ENCODE data around the gene FSTL4. TPM values are rescaled to one million over a fixed set of nuclear protein-coding genes. Genes with fewer than 3 reads are reported as not detected.

Gene FSTL4
- total and polyA plus RNA-seq, 2 donors, result 0.99 to 1.2 TPM

- Histone ChIP-seq H3K27ac (ENCODE audit: low read depth in 1 of 2, low read length in 1 of 2) (no peak overlapping the region), H3K4me3 (ENCODE audit: low read length in 2 of 2) (no peak overlapping the region), H3K4me1 (ENCODE audit: control insufficient read depth in 2 of 2, insufficient read depth in 2 of 2, low read length in 2 of 2) (no peaks in the 10 kb centered on the region), H3K36me3 (ENCODE audit: control insufficient read depth in 2 of 2, insufficient read depth in 2 of 2, low read length in 1 of 2) (no peaks in the 10 kb centered on the region), H3K27me3 (ENCODE audit: control insufficient read depth in 2 of 2, insufficient read depth in 1 of 2, low read length in 1 of 2) (peaks cover 0 to 8% of the 10 kb centered on the region in 2 donors), H3K9me3 (ENCODE audit: control insufficient read depth in 2 of 2, insufficient read depth in 1 of 2, low read length in 1 of 2) (no peaks in the 10 kb centered on the region)
- peak in 1 of 9 donors; percentile 6 for DNase-seq (ENCODE audit: low read depth in 6 of 9, low spot score in 9 of 9)
- WGBS, result 56% methylated on average over 1 of the region's 1 CpG
Observed at GRCh38 chr5:133489632-133490031, 122.7 kb downstream of the FSTL4 start.

- Histone ChIP-seq H3K27ac (ENCODE audit: low read depth in 1 of 2, low read length in 1 of 2) (no peak overlapping the region), H3K4me3 (ENCODE audit: low read length in 2 of 2) (no peak overlapping the region), H3K4me1 (ENCODE audit: control insufficient read depth in 2 of 2, insufficient read depth in 2 of 2, low read length in 2 of 2) (no peaks in the 10 kb centered on the region), H3K36me3 (ENCODE audit: control insufficient read depth in 2 of 2, insufficient read depth in 2 of 2, low read length in 1 of 2) (no peaks in the 10 kb centered on the region), H3K9me3 (ENCODE audit: control insufficient read depth in 2 of 2, insufficient read depth in 1 of 2, low read length in 1 of 2) (no peaks in the 10 kb centered on the region), H3K27me3 (ENCODE audit: control insufficient read depth in 2 of 2, insufficient read depth in 1 of 2, low read length in 1 of 2) (peaks cover 0 to 11% of the 10 kb centered on the region in 2 donors)
- 72% methylated on average over 4 of the region's 4 CpGs for WGBS
- DNase-seq (ENCODE audit: low read depth in 6 of 9, low spot score in 9 of 9), result no peak
Observed at GRCh38 chr5:133487093-133487492, 125.2 kb downstream of the FSTL4 start.

GRCh38 chr5:133485468-133485867, 126.9 kb downstream of the FSTL4 start:
- Histone ChIP-seq H3K27ac (ENCODE audit: low read depth in 1 of 2, low read length in 1 of 2) (no peak overlapping the region), H3K4me3 (ENCODE audit: low read length in 2 of 2) (no peak overlapping the region), H3K36me3 (ENCODE audit: control insufficient read depth in 2 of 2, insufficient read depth in 2 of 2, low read length in 1 of 2) (no peaks in the 10 kb centered on the region), H3K4me1 (ENCODE audit: control insufficient read depth in 2 of 2, insufficient read depth in 2 of 2, low read length in 2 of 2) (no peaks in the 10 kb centered on the region), H3K9me3 (ENCODE audit: control insufficient read depth in 2 of 2, insufficient read depth in 1 of 2, low read length in 1 of 2) (no peaks in the 10 kb centered on the region), H3K27me3 (ENCODE audit: control insufficient read depth in 2 of 2, insufficient read depth in 1 of 2, low read length in 1 of 2) (peaks cover 0 to 11% of the 10 kb centered on the region in 2 donors)
- 79% methylated on average over 5 of the region's 5 CpGs for WGBS
- DNase-seq (ENCODE audit: low read depth in 6 of 9, low spot score in 9 of 9), result no peak

GRCh38 chr5:133483406-133484090, 128.8 kb downstream of the FSTL4 start:
- H3K9me3 ChIP-seq (ENCODE audit: control insufficient read depth in 2 of 2, insufficient read depth in 1 of 2, low read length in 1 of 2), result no peaks in the 10 kb centered on the region
- H3K36me3 ChIP-seq (ENCODE audit: control insufficient read depth in 2 of 2, insufficient read depth in 2 of 2, low read length in 1 of 2), result no peaks in the 10 kb centered on the region
- no peaks in the 10 kb centered on the region for H3K4me1 ChIP-seq (ENCODE audit: control insufficient read depth in 2 of 2, insufficient read depth in 2 of 2, low read length in 2 of 2)
- peaks cover 0 to 11% of the 10 kb centered on the region in 2 donors for H3K27me3 ChIP-seq (ENCODE audit: control insufficient read depth in 2 of 2, insufficient read depth in 1 of 2, low read length in 1 of 2)
- WGBS, result 83% methylated on average over 5 of the region's 5 CpGs
- no peak for DNase-seq (ENCODE audit: low read depth in 6 of 9, low spot score in 9 of 9)
- no peak overlapping the region for H3K27ac ChIP-seq (ENCODE audit: low read depth in 1 of 2, low read length in 1 of 2)
- no peak overlapping the region for H3K4me3 ChIP-seq (ENCODE audit: low read length in 2 of 2)

GRCh38 chr5:133482028-133482427, 130.3 kb downstream of the FSTL4 start:
- no peak overlapping the region for H3K4me3 ChIP-seq (ENCODE audit: low read length in 2 of 2)
- no peaks in the 10 kb centered on the region for H3K4me1 ChIP-seq (ENCODE audit: control insufficient read depth in 2 of 2, insufficient read depth in 2 of 2, low read length in 2 of 2)
- no peaks in the 10 kb centered on the region for H3K9me3 ChIP-seq (ENCODE audit: control insufficient read depth in 2 of 2, insufficient read depth in 1 of 2, low read length in 1 of 2)
- no peaks in the 10 kb centered on the region for H3K36me3 ChIP-seq (ENCODE audit: control insufficient read depth in 2 of 2, insufficient read depth in 2 of 2, low read length in 1 of 2)
- H3K27ac ChIP-seq (ENCODE audit: low read depth in 1 of 2, low read length in 1 of 2), result no peak overlapping the region
- peaks cover 0 to 9% of the 10 kb centered on the region in 2 donors for H3K27me3 ChIP-seq (ENCODE audit: control insufficient read depth in 2 of 2, insufficient read depth in 1 of 2, low read length in 1 of 2)
- 81% methylated on average over 3 of the region's 3 CpGs for WGBS
- DNase-seq (ENCODE audit: low read depth in 6 of 9, low spot score in 9 of 9), result no peak

GRCh38 chr5:133480866-133481265, 131.5 kb downstream of the FSTL4 start:
- H3K4me3 ChIP-seq (ENCODE audit: low read length in 2 of 2), result no peak overlapping the region
- no peaks in the 10 kb centered on the region for H3K4me1 ChIP-seq (ENCODE audit: control insufficient read depth in 2 of 2, insufficient read depth in 2 of 2, low read length in 2 of 2)
- H3K27ac ChIP-seq (ENCODE audit: low read depth in 1 of 2, low read length in 1 of 2), result no peak overlapping the region
- no peaks in the 10 kb centered on the region for H3K36me3 ChIP-seq (ENCODE audit: control insufficient read depth in 2 of 2, insufficient read depth in 2 of 2, low read length in 1 of 2)
- DNase-seq (ENCODE audit: low read depth in 6 of 9, low spot score in 9 of 9), result no peak
- H3K27me3 ChIP-seq (ENCODE audit: control insufficient read depth in 2 of 2, insufficient read depth in 1 of 2, low read length in 1 of 2), result peaks cover 0 to 12% of the 10 kb centered on the region in 2 donors
- WGBS, result 94% methylated on average over 10 of the region's 10 CpGs
- no peaks in the 10 kb centered on the region for H3K9me3 ChIP-seq (ENCODE audit: control insufficient read depth in 2 of 2, insufficient read depth in 1 of 2, low read length in 1 of 2)

GRCh38 chr5:133480366-133480765, 132.0 kb downstream of the FSTL4 start:
- Histone ChIP-seq H3K27ac (ENCODE audit: low read depth in 1 of 2, low read length in 1 of 2) (no peak overlapping the region), H3K4me1 (ENCODE audit: control insufficient read depth in 2 of 2, insufficient read depth in 2 of 2, low read length in 2 of 2) (no peaks in the 10 kb centered on the region), H3K4me3 (ENCODE audit: low read length in 2 of 2) (no peak overlapping the region), H3K36me3 (ENCODE audit: control insufficient read depth in 2 of 2, insufficient read depth in 2 of 2, low read length in 1 of 2) (no peaks in the 10 kb centered on the region), H3K27me3 (ENCODE audit: control insufficient read depth in 2 of 2, insufficient read depth in 1 of 2, low read length in 1 of 2) (peaks cover 0 to 13% of the 10 kb centered on the region in 2 donors), H3K9me3 (ENCODE audit: control insufficient read depth in 2 of 2, insufficient read depth in 1 of 2, low read length in 1 of 2) (no peaks in the 10 kb centered on the region)
- WGBS, result 97% methylated on average over 9 of the region's 9 CpGs
- DNase-seq (ENCODE audit: low read depth in 6 of 9, low spot score in 9 of 9), result no peak

GRCh38 chr5:133478199-133478985, 133.9 kb downstream of the FSTL4 start:
- no peak for DNase-seq (ENCODE audit: low read depth in 6 of 9, low spot score in 9 of 9)
- H3K4me1 ChIP-seq (ENCODE audit: control insufficient read depth in 2 of 2, insufficient read depth in 2 of 2, low read length in 2 of 2), result peaks cover 0 to 8% of the 10 kb centered on the region in 2 donors
- WGBS, result 61% methylated on average over 10 of the region's 10 CpGs
- no peak overlapping the region for H3K27ac ChIP-seq (ENCODE audit: low read depth in 1 of 2, low read length in 1 of 2)
- H3K4me3 ChIP-seq (ENCODE audit: low read length in 2 of 2), result no peak overlapping the region
- peaks cover 0 to 15% of the 10 kb centered on the region in 2 donors for H3K27me3 ChIP-seq (ENCODE audit: control insufficient read depth in 2 of 2, insufficient read depth in 1 of 2, low read length in 1 of 2)
- no peaks in the 10 kb centered on the region for H3K36me3 ChIP-seq (ENCODE audit: control insufficient read depth in 2 of 2, insufficient read depth in 2 of 2, low read length in 1 of 2)
- no peaks in the 10 kb centered on the region for H3K9me3 ChIP-seq (ENCODE audit: control insufficient read depth in 2 of 2, insufficient read depth in 1 of 2, low read length in 1 of 2)

GRCh38 chr5:133475986-133476385, 136.4 kb downstream of the FSTL4 start:
- no peaks in the 10 kb centered on the region for H3K9me3 ChIP-seq (ENCODE audit: control insufficient read depth in 2 of 2, insufficient read depth in 1 of 2, low read length in 1 of 2)
- 95% methylated on average over 7 of the region's 7 CpGs for whole genome bisulfite sequencing
- H3K4me3 ChIP-seq (ENCODE audit: low read length in 2 of 2), result no peak overlapping the region
- DNase-seq (ENCODE audit: low read depth in 6 of 9, low spot score in 9 of 9), result no peak
- peaks cover 0 to 8% of the 10 kb centered on the region in 2 donors for H3K4me1 ChIP-seq (ENCODE audit: control insufficient read depth in 2 of 2, insufficient read depth in 2 of 2, low read length in 2 of 2)
- H3K36me3 ChIP-seq (ENCODE audit: control insufficient read depth in 2 of 2, insufficient read depth in 2 of 2, low read length in 1 of 2), result no peaks in the 10 kb centered on the region
- peaks cover 0 to 15% of the 10 kb centered on the region in 2 donors for H3K27me3 ChIP-seq (ENCODE audit: control insufficient read depth in 2 of 2, insufficient read depth in 1 of 2, low read length in 1 of 2)
- no peak overlapping the region for H3K27ac ChIP-seq (ENCODE audit: low read depth in 1 of 2, low read length in 1 of 2)

All from thymus (tissue), 11 donors.